TTC549 (cell line): ENCODE data around the gene DCLK1.
"Not testable (repeated sequence)": the region's sequence is repeated elsewhere in the genome, so short reads cannot be mapped to it uniquely, and the experiment has no call there.

Experiments used
- FAIRE-seq: peaks from 2 replicates; lab custom pipeline; 2012; peaks lifted over from hg19 to GRCh38; lab: Jason Lieb, UNC

The DCLK1 gene

DNA sequence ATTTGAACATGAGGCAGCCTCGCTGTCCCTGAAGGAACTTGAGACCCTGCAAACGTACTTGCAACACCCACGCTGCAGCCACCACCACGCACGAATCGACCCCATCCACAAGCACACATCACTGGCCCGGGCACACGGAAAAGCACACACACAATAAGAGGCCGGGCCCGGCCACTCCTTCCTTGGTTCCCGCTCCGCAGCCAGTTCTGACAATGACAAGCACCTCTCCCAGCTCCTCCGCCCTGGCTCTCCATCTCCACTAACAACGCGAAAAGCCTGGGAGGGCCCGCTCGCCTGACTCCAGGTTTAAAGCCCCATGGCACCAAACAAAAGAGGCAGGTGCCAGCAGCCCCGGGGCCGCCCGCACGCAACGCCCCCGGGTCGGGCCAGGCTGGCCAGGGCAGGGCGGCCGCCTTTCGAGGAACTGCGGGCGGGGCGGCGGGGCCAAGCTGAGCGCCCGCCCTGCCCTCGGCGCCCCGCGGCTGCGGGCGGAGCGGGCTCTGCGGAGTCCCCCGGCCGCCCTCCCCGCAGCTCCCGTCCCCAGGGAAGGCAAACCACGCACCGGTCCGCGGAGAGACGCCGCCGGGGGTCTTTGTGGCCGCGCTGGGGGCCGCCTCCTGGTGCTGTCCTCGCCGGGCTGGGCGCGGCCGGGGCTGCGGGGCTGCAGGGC, 495 bp downstream of the DCLK1 start:
- FAIRE-seq: no peak

DNA sequence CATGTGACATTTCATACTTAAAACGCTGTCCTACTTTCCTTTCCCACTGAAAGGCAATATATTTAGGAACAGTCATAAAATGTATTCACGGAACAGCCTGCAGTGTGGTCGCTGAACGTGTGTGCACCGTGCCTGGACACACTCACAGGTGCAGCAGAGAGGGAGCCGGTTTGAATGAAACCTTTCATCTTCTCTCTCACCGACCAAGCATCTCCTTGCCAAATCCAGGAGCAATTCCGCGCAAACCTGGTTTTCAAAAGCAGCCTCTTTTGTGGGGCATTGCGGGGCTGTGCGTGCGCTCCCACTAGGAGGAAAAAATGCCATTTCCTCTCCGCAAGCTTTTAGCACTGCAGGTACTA, 1.0 kb downstream of the DCLK1 start:
- FAIRE-seq: no peak

DNA sequence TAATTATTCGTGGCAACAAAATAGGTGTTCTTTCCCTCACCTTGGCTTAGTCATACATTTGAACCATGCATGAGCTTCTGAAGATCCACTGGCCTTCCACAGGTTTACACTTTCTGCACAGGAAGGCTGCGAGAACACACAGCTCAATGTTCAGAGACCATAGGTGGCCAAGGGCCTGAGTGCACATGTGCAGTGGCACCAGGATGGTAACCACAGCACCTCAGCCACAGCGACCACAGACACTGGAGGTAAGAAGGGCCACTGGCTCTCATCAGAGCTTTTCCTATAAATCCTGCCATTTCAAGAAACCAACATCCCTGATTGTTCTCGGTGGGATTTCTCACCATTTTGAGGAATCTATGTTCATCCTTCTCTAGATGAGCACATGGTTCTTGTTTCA, 1.6 kb downstream of the DCLK1 start:
- FAIRE-seq: no peak

DNA sequence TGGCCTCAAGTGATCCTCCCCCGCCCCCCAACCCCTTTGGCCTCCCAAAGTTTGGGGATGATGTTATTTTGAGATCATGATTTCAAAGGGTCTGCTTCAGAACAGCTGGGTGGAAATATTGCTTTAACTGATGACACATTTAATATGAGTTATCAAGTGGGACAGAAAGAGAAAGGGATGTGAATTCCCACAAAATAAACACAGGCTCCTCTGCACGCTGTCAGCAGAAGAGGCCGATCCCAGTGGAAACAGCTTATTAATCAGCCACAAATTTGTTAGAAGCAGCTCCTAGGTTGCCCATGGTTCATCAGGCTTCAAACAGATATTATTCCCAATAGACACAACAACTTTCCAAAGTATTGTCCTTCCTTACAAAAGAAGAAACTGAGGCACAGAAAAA, 4.7 kb downstream of the DCLK1 start:
- FAIRE-seq: no peak

DNA sequence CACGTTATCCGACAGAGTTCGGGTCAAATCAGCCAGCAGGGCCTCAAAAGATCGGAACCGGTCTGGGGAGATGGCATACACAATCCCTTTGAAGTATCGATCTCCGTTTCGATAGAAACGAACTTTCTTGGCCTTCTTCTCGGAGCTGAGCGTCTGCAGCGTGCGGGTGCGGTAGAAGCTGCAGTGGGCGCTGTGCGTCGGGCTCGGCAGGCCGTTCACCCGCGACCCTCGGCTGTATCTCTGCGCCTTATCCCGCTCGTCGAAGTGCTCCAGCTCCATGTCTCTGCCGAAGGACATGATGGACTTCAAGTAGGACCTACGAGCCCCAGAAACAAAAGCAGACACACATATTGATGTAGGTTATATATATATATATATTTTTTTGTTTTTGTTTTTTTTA, 5.3 kb downstream of the DCLK1 start:
- no peak for FAIRE-seq

DNA sequence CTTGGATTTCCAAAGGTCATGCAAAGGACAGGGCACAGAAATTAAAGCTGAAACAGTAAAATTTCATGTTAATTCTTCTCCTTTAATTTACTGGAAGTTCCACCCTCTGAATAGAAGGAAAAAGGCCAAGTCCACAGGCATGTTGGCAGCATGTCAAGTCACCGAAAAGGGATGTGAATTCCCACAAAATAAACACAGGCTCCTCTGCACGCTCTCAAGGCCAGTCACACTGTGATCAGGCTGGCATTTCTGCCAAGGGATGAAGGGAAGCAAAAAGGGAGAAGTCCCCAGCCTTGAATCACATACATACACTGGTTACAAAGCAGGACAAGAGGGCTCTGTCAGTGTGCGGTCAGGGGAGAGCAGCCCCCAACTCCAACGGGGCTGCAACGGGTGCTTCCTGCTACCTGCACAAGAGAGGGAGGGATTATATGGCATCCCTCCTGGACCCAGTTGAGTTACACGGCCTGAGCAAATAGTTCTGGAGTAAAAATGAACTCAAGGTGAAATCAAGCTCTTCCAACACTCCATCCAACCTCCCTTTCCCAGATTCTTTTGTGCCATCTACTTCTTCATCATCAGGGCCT, 6.9 kb downstream of the DCLK1 start:
- FAIRE-seq: no peak

DNA sequence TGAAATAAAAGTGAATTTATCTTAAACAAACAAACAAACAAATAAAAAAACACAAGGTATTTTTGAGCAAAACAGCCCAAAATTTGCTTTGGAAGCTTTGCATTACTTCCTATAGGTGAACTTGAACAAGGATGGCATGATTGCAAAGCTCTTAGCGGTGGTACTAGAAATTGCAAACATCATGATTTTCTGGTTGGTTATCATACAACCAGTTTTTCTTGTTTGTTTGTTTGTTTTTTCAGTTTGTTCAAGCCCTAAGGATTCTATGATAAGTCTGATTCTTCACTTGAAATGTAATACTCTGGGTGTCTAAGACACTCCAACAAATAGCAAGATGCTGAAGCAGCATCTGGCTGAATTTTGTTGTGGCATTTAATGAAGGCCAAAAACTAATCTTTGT, 15.9 kb downstream of the DCLK1 start:
- FAIRE-seq: no peak

DNA sequence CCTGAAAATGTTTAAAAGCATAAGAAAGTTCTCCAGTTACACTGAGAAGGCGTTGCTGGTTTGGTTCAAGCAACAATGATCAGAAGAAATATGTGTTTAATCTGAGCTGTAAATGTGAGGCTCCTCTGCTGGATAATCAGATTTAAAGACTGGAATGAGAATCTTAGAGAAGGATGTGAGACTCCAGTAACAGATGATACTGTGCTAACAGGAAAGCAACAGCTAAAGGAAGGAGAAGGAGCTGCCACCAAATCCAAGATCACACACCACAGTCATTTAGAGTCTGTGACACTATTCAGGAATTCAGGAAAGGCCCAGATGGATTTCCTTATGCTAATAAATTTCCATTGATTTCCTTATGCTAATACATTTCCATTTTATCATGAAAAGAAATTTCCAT, 16.9 kb downstream of the DCLK1 start:
- no peak for FAIRE-seq

DNA sequence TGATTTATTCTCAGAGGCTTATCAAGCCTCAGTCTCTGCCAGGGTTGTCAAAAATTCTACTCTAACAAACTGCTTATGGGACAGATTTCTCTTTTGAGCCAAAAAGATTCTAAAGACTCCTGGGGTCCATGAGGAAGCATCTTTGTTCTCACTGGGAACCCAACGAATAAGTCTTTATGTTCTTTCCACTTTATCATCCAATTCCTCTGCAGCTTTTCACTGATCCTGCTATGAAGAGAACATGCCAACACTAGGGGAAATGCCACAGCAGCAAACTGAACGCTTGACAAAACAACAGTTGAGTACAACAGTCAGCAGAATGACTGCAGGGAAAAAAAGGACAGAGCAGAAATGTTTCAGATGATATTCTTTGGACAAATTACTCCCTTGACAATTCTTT, 22.2 kb downstream of the DCLK1 start:
- no peak for FAIRE-seq

DNA sequence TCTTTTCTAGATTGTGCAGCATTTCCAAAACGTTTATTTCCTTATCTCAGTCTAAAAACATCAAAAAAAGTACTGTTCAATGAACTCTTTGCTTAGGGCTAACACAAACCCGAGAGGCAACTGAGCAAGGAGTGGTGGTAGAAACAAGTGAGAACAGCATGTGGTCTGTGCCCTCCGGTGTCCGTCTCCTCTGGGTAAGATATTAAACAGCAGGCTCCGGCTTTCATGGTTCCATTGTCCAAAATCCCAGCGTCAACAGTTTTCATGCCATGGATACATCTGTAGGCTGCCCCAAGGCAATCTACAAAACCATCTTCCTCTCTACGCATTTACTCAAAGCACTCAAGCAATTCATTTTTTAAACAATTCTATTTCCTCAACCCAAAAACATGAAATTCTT, 22.8 kb downstream of the DCLK1 start:
- FAIRE-seq: no peak

DNA sequence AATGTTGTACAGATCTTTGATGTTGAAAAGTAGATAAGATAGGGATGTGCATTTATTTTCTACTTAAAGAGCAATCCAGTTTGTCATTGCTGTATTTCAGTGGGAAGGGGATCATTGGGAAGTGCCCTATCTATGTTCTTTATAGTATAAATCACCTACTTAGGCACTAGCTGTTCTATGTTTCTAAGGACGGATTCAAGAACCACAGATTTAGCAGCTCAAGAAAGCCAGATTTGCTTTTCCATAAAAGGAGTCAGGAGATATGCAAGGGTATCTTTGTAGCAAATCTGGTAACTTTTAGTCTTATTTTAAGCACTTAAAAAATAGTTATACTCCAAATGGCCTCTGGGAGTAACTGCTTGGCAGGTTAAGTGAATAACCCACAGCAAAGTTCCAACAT, 23.7 kb downstream of the DCLK1 start:
- FAIRE-seq: no peak

DNA sequence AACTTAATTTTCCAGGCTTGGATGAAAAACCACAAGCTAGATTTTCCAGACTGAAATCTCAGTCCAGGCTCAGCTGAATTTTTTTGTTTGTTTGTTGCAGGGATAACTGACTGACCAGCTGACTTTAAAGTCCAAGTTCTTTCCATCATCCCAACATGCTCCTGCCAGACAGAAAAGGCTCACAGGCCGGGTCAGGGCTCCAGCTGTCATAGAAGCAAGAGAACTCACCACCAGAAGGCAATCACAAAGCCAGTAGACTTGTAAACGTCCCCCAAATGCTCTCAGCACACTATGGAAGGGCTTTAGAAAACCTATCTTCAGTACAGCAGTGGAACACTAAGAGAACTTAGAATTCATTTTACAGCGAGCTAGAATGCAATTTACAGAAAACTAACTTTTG, 25.5 kb downstream of the DCLK1 start:
- FAIRE-seq: no peak

DNA sequence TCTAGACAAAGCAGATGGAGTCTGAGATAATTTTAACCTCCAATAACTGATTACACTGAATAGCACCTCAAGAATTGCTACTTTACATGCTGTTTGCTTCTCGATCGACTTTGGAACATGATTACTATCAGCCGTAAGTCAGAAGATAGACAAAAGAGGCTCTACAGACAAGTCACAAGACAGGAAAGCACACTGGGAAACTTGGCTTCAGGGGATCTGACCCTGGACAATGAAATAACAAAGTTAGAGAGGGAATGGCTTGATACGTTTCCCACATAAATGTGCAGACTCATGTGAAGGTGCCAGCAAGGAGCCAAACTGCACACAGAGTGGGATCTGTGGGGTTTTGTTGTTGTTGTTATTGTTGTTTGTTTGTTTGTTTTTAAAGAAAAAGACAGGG, 28.5 kb downstream of the DCLK1 start:
- no peak for FAIRE-seq

DNA sequence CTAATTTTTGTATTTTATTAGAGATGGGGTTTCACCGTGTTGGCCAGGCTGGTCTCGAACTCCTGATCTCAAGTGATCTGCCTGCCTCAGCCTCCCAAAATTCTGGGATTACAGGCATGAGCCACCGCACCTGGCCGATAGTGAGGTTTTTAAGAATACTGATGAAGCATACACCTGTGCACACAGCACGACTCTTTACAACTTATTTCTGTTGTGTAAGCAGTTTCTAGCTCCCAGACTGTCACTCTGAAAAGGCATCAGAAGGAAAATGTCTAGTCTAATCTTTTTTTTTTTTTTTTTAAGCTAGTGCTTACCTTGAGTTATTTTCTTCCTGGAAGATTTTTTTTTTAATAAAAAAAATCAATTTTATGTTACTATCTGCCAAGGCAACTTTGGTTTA, 29.3 kb downstream of the DCLK1 start:
- FAIRE-seq: not testable (repeated sequence)

DNA sequence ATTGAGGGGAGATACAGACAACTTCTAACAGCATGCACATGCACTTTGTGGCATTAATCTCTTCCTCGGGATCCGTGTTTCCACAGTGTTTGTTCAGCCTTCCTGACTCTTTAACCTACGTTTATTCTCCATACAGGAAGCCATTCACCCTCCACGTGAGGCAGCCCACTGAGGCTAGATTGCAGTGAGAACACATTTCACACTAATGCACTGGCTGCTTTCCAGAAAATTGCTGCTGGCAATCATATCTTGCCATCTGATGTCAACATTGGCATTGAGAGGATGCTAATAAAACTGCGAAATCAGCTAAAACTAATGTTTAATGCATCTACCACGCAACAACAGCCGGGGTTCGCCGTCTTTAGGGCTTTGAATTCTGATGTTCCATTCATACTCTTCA, 30.0 kb downstream of the DCLK1 start:
- no peak for FAIRE-seq

DNA sequence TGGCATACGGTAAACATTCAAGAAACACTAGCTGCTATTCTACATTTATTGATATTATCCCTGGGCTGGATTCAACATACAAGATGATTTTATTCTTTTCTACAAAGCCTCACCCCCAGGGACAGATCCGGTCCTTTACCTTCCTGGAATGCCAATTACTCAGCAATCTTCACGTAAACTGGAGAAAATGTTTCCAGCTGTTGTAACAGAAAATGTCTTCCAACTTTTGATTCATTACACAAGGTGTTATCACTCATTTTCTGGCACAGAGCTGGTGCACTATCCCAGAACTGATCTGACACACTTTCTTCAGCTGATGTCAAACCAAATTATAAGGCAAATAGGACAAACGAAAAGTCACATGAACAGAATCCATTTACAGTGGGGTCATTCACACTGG, 33.1 kb downstream of the DCLK1 start:
- no peak for FAIRE-seq

DNA sequence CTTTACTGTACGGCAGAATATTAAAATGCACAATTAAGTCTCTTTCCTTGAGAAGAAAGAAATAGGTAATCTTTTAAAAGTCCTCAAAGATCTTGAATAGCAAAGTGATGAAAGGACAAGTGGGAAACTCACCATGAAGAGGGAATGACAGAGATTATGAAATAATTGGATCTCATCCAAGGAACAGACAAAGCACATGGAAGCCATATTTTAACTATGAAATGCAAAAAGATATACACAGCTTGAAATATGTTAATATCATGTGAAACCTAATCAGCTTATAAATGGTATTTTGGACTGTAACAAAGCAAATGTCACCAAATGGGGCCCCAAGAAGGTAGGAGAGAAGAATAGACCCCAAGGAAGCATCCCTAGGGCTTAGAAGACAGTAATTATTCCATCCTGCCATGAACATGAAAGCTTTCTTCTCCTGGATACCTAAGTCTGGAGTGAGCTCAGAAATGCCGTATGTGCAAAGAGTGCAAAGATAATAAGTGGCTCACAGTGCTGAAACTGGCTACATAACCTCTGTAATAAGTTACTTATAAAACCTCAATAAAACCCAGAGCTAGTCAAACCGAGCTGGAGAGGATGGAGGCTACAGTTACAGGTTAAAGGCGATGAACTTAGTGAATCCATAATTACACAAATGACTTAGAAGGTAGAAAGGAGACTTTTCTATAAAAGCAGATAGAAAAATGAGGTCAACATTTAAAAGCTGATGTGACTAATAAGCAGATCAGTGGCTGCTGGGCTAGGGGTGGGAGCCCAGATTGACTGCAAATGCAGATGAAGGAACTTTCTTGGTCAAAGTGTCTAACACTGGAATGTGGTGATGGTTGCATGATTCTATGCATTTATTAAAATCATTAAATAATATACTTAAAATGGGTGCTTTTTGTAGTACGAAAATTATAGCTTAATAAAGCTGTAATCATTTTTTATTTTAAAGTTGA, 34.4 kb downstream of the DCLK1 start:
- FAIRE-seq: no peak

DNA sequence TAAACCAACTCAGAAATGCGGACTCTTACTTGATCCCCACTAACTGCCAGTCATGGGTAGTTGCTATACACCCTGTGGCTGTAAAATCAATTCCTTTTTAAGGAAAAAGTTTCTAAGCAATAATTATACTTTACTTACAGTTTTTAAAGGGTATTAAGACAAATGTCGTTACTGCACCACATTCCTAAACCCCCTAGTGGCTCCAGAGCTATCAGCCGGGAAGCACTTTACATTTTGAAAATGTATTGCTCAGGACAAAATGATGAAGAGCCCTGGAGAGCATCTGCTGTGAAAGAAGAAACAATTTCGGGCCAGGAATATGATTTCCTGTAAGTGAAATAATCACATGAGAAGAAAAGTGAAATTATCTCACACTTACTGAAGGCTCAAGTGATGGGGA, 36.7 kb downstream of the DCLK1 start:
- no peak for FAIRE-seq

DNA sequence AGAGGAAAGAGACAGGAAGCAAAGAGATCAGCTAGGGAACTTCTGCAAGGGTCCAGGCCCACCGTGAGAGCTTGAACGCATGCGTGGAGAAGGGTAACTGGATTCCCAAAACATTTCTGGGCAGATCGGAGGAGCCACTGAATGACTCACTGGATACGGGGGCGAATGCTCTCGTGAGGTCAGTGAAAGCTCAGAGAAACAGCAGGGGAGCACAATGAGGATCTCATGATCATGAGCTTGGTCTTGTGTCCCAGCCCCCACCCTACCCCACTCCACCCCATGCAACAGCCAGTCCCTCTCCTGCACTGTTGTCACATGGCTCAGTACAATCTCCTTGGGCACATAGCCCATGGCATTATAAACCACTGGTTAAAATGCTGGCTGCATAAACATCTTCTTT, 40.6 kb downstream of the DCLK1 start:
- no peak for FAIRE-seq

DNA sequence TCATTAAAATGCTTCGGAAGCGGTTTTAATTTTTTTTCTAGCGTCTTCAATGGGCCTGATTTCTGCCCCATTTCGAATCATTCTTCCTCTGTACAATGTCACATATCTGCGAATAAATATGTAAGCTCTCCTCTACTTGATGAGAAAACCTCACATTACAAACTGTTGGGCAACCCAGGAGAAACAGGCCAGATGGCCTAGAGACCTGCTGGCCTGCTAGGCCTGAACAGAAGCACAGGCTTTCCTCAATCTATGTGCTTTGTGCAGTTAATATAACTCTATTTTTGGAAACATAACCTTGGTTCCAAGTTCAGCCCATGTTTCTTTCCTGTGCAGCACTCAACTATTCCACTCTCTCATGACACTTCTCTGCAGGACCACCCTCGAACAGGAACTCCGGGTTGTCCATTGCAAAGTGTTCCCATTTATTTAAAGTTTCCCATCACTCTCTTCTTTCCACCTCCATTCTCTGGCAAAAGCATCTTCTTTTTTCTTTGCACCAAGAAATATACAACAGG, 42.0 kb downstream of the DCLK1 start:
- no peak for FAIRE-seq

DNA sequence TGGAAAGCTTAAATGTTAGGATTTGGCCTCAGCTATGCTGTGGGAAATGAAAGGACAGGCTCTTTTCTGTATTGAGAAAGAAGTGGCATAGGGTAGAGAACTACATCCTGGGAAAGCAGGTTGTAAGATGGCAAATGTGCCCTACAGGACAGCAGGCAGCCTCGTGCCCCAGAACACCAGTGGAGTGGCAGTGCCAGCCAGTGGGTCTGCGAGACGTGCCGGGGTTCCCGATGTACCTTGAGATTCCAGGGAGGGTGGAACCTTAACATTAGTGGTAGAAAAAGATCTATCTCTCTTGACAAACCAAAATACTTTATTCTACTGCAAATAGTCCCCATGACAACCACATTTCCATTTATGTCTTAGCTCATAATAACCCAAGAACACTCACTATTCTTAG, 42.7 kb downstream of the DCLK1 start:
- FAIRE-seq: no peak

DNA sequence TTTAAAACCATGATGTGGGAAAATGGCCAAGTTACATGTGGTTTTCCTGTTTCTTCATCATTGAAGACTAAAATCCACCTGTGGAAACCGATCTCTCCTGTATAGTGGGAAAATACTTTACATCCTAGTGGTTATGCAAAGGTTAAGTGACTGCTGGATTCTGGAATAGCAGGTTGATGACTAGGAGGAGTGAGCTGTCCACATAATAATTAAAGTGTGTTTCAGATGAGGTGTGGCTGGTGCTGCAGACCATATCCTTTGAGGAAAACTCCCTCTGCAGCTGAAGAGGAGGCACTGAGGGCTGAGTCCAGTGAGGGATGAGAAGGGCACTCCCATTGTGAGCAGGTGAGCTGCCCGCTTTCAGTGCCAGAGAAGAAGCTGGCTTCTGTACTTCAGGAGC, 43.2 kb downstream of the DCLK1 start:
- no peak for FAIRE-seq

DNA sequence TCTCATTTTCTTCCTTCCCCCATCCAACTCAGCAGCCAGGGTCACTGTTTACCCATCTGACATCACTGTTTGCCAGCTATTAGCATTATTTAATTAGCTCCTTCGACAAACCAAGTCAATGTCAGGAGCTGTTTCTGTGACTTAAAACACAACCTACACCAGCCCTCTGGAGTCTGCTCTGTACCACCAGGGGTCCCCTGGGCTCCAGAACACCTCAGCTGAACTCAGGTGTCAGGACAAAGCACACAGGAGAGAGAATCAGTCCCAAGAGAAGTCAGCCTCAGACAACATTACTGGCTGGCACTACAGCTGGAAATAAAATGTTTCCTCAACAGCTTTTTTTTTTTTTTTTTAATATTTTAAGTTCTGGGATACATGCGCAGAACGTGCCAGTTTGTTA, 45.1 kb downstream of the DCLK1 start:
- no peak for FAIRE-seq
